HL-60 (cell line): ENCODE measurements around the gene IFNA13.

Source experiments
- DNase-seq, 2 experiments: peaks; one replicate each; pipeline ENCODE4 v3.0.0-alpha.2; 2010 to 2020; ENCODE audit warnings: low read depth in 1 of 2, low spot score in 1 of 2
- H3K27ac ChIP-seq: fragments of 250-450 bp; sonication (Bioruptor Pico); replicated peaks from 2 replicates; pipeline ENCODE4 v1.5.1; 2020; ENCODE audit warnings: mild to moderate bottlenecking, moderate library complexity
- H3K27me3 ChIP-seq: fragments of 250-450 bp; sonication (Bioruptor Pico); 2 replicates; pipeline ENCODE4 v1.5.1; 2021; ENCODE audit warnings: mild to moderate bottlenecking, moderate library complexity; ENCODE audit not compliant: insufficient read depth, poor library complexity, severe bottlenecking
- H3K4me3 ChIP-seq: replicated peaks from 2 replicates; pipeline ENCODE4 v1.5.1; 2011; ENCODE audit warnings: mild to moderate bottlenecking, control low read depth, low read length; ENCODE audit not compliant: insufficient read depth
- CTCF ChIP-seq: IDR thresholded peaks from one replicate; pipeline ENCODE4 v1.5.1; 2011; ENCODE audit warnings: low read length, control low read depth, inconsistent platforms; ENCODE audit not compliant: insufficient read depth
- GABPA ChIP-seq: IDR thresholded peaks from 2 replicates; pipeline ENCODE4 v1.6.1; 2012; ENCODE audit warnings: low read depth
- POLR2AphosphoS5 ChIP-seq: IDR thresholded peaks from 2 replicates; pipeline ENCODE4 v1.6.1; 2012; ENCODE audit warnings: low read depth
- REST ChIP-seq: IDR thresholded peaks from 2 replicates; pipeline ENCODE4 v1.6.1; 2012; ENCODE audit warnings: low read depth; ENCODE audit not compliant: insufficient replicate concordance
- SPI1 ChIP-seq: IDR thresholded peaks from 2 replicates; pipeline ENCODE4 v1.6.1; 2012; ENCODE audit warnings: low read depth, mild to moderate bottlenecking, borderline replicate concordance

IFNA13 gene

GRCh38 chr9:21331676-21332402 lies 36.0 kb downstream of the IFNA13 start:
- no peak for DNase-seq
- H3K27ac ChIP-seq: no peak overlapping the region
- TF ChIP-seq CTCF (no peak), SPI1 (no peak), POLR2AphosphoS5 (no peak), GABPA (no peak), REST (no peak)
- H3K27me3 ChIP-seq: no peaks in the 10 kb centered on the region
- H3K4me3 ChIP-seq: no peak overlapping the region

GRCh38 chr9:21326526-21327139 lies 41.2 kb downstream of the IFNA13 start:
- Histone ChIP-seq H3K27me3 (no peaks in the 10 kb centered on the region), H3K27ac (no peak overlapping the region), H3K4me3 (no peak overlapping the region)
- no peak for DNase-seq
- TF ChIP-seq POLR2AphosphoS5 (no peak), REST (no peak), GABPA (no peak), CTCF (no peak), SPI1 (no peak)

GRCh38 chr9:21324047-21324446 lies 43.8 kb downstream of the IFNA13 start:
- Histone ChIP-seq H3K27ac (no peak overlapping the region), H3K4me3 (no peak overlapping the region), H3K27me3 (no peaks in the 10 kb centered on the region)
- peak in 1 of 2 experiments; percentile 11 for DNase-seq
- TF ChIP-seq SPI1 (no peak), GABPA (no peak), REST (no peak), CTCF (no peak), POLR2AphosphoS5 (no peak)
